Measurements from ENCODE around the gene GFER.
"Not testable (repeated sequence)": the region's sequence is repeated elsewhere in the genome, so short reads cannot be mapped to it uniquely, and the experiment has no call there.

GFER gene
- 4.7 to 17.4 (median 9.9) reads per million in 18 experiments for total RNA-seq

DNA sequence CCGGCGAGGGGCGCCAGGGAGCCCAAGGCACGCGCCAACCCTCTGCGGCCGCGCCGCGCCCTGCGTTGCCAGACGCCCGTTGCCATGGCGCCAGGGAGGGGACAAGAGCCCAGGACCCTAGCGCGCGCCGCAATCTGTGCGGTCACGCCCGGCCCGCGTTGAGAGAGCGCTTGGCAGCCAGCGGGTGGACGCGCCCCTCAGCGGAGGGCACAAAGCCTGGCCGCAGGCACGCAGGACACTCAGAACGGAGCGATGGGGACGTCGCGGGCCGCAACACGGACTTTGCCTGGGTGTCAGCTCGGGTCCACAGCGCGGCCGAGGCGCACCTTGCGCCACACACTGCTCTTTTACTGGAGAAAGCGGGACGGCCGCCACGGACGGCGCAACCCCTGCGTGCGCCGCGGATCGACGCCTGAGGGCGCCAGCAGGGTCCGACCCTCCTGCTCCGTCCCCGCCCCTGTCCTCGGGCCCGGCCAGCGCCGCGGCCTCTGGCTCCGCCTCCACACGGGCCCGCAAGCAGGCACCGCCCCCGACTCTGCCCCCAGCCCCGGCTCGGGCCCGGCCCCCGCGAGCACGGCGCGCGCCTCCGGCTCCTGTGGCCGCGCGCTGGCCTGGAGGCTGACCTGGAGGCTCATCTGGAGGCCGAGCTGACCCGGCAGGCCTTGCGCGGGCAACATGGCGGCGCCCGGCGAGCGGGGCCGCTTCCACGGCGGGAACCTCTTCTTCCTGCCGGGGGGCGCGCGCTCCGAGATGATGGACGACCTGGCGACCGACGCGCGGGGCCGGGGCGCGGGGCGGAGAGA is at the start of gene GFER:
Gene GFER (plus strand): TSS at position 650 of the 803 bp plus-strand sequence. CDS start 26 bp downstream, at position 676.
- DNase-seq = peak; percentile 92 to 95

DNA sequence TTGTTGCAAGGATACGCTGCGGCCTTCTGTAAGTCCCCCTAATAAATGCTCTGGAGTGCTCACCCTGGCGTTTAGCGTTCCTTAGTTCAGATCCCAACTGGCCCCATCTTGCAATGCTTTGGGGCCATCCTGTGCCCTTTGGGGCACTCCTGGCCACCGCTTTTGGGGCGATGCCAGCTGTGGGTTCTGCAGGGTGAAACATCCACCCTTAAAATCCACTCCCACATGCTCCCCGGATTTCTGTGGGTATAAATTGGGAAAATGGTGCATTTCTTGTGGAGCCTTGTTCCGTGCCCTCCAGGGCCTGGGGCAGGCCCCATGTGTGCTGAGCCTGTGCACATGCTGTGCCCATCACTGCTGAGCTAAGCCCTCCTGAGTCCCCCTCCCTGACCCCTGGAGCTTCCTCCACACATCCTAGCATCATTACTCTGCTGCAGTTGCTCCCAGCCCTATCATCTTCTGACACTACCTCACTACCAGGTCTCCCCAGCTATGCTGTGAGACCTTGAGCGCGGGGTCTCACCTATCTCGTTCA is 47.0 kb upstream of the GFER start:
- DNase-seq = no peak

DNA sequence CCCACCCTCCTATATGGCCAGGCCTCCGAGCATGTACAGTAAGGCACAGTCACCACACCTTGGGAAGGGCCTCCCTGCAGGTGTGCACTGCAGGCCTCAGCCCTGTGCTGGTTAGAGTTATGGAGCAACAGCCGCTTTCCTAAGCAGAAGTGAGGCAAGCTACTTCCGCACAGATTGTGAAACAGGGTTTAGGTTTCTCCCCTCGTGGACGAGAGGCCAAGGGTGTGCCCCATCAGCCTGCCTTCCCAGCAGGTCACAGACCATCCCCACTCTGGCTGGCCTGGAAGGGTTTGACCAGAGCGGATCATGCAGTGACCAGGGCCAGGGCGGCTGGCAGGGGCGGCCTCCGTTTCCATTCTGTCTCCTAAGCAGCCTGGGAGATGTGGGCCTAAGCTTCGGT is 45.7 kb upstream of the GFER start:
- DNase-seq = peak; percentile 85 to 87

- no peak for DNase-seq
Observed at GRCh38 chr16:1938910-1939309, 45.1 kb upstream of the GFER start.

DNA sequence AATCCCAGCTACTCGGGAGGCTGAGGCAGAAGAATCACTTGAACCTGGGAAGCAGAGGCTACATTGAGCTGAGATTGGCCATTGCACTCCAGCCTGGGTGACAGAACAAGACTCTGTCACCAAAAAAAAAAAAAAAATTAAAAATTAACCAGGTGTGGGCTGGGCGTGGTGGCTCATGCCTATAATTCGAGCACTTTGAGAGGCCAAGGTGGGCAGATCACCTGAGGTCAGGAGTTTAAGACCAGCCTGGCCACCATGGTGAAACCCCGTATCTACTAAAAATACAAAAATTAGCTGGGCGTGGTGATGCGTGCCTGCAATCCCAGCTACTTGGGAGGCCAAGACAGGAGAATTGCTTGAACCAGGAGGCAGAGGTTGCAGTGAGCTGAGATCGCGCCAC is 44.2 kb upstream of the GFER start:
- not testable (repeated sequence) for DNase-seq

DNA sequence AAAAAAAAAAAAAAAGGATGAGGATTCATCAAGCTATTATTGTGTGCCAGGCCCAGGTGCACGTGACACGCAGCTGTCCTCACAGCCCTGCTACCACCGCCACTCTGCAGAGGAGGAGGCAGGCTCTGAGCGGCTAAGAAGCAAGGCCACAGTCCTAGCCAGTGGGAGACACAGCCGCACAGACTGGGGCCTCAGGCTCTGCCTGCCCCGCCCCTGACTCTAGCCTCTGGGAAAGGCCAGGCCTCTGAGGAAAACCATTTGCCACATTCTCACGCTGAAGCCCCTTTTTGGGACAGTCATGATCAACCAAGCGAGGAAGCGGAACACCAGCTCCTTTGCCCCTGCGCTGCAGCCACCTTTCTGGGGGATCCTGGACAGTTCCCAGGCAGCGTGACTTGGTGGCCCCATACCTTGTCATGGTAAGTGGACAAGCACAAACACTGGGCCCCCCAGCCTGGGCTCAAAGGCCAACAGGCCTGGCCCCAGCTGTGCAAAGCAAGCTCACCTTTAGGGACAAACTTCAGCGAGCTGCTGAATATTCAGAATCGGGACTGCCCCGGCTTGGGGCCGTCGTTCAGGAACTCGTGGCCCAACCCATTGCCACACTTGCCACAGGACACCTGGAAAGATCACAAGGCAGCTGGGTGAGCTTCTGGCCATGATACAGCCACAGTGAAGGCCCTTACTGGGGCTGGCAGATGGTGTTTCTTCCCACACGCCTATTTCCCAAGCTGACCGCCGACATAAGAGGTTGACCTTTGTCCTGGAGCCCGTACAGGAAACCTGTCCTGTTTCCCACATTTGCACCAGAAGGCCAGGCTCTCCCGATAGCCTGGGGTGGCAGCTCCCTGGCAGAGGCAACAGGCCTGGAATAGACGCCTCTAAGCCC is 43.5 kb upstream of the GFER start:
- peak in 1 of 2 donors; percentile 68 for DNase-seq

DNA sequence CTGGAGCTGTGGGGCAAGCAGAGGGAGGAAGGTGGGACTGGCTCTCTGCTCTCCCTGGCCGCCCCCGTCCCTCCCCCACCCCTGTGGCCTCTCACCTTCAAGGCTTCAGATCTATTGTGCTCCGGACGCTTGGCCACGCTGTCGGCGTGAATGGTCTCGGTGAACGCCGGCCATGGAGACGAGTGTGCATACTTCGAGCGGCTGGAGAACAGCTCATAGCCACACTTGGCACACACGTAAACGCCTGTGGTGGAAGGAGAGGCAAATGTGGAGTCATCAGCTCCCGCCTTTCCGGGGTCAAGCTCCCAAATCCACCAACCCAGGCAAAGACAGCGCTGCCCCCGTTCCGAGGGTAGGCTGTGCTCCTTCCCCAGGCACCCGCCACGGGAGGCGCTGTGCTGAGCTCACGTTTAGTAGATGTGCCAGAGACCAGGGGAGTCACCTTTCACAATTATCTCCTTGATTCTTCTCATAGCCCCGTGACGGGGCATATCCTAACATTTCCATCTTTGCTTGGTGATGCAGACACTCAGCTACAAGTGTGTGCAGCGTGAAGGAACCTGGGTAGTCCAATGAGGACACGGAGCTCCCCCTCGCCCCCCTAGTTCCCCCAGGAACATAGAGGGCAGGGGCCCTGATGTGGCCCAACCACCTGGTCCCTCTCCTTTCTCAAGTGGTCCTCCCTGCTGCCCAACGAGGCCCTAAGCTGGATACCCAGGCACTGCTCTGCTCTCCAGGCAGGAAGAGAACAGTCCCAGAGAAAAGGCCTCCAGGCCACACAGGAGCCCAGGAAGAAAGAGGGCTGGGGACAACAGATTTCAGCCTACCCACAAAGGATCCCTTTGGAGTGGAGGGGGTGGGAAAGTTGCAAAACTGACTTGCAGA is 42.6 kb upstream of the GFER start:
- DNase-seq = no peak

GRCh38 chr16:1942047-1942809 is 41.8 kb upstream of the GFER start:
- peak; percentile 67 to 79 for DNase-seq

GRCh38 chr16:1942810-1943726 is 40.9 kb upstream of the GFER start, which contains the start of gene MSRB1:
Gene MSRB1, minus strand, starts transcription at chr16:1943199. Its CDS starts 43 bp downstream, at chr16:1943156.
- DNase-seq = peak; percentile 99 to 100

DNA sequence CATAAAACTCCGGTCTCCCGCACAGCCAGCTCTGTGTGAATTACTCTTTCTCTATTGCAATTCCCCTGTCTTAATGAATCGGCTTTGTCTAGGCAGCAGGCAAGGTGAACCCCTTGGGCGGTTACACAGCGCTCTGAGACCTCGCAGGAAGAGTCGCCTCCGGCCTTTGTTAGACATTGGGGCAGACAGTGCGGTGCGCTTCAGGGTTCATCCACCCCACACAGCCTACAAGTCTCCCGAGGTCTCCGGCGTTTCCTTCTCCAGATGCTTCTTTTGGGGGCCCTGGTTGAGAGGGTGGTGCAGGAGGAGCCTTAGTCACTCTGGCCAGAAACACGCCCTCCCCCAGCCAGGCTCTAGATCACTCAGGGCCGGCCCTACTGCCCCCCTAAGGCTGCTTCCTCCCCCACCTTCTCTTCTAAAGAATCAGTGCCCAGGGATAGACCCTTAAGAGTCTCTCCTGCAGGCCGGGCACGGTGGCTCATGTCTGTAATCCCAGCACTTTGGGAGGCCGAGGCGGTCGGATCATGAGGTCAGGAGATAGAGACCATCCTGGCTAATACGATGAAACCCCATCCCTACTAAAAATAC is 39.3 kb upstream of the GFER start:
- no peak for DNase-seq

DNA sequence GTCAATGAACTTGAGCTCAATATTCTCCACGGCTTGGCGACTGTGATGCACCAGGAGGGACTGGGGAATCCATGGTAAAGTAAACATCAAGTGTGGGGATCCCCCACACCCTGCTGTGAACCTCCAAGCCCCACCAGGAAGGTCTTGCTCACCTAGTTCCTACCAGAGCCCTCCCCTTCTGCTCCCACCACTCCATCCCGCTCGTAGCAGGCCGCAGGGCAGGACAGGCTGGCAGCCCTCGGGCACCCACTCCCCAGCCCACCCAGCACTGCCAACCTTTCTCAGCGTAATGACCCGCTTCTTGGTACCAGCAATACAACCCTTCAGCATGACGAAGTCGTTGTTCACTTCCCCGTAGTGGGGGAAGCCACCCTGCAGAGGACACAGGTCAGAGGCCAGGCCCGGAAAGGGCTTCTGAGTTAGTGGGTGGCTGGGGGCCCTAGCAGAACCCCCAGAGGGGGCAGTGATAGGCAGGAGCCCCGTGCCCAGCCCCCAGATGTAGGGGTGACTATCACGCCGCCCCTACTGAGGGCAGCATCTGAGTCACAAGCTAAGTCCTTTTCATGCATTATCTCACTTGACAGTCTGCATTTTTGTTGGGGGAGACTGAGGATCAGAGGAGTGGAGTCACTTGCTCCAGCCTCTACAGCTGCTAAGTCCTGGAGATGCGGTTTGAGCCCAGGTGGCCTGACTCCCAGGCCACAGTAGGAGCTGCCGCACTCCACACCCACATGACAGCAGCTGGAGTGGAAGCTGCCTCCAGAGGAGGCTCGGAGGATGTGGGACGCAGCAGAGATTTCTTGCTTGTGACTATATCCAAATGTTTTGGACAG is 38.2 kb upstream of the GFER start:
- DNase-seq = no peak

DNA sequence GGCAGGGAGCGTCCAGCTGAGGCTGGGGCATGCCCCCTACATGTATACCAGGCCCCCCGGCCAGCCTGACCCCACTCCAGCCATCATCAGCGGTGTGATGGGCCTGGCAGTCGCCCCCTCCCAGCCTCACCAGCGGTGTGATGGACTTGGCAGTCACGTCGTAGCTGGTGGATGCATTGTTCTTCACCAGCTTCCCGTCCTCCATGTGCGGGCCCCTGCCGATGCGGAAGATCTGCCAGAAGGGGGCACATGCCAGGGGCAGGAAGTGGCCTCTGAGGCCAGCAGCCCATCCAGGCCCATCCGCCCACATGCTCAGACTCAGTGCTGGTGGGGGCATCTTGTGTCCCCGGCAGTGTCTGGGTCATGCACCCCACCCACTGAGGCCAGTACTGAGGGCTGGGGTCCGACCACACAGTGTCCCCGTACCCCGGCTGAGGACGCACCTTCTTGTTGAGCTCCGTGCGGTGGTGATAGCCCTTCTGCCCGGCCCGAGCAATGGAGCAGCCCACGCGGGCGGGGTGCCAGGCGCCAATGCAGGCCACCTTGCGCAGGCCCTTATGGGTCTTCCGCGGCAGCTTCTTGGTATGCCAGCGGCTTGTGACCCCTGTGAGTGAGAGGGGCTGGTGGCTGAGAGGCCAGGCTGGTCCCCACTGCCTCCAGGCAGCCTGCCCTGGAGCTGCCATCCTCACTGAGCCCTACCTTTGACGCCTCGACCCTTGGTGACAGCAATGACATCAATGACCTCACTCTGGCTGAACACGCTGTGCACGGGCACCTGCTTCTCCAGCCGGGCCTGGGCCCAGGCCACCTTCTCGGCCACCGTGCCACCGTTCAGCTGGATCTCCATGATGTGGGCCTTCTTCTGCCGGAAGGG is 37.3 kb upstream of the GFER start:
- DNase-seq = no peak

DNA sequence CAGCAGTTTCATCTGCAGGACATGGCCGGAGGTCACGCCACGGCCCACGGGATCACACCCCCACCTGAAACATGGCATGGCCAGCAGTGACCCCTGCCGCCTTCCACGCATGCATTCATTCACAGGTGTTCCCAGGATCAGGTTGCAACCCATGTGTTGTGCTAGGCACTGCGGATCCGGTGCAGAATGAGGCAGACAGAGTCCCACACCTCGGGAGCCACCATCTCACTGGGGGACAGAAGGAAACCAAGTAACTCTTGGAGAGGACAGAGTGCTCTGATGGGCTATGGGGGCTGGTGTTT is 36.7 kb upstream of the GFER start:
- DNase-seq = no peak

DNA sequence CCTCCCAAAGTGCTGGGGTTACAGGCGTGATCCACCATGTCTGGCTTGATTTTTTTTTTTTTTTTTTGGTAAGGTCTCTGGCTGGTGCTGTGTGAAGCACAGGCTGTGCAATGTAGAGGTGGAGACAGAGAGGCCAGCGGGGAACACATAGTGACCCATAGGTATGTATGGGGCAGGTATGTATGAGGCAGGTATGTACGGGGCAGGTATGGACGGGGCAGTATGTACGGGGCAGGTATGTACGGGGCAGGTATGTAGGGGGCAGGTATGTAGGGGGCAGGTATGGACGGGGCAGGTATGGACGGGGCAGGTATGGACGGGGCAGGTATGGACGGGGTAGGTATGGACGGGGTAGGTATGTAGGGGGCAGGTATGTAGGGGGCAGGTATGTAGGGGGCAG is 34.5 kb upstream of the GFER start:
- no peak for DNase-seq

DNA sequence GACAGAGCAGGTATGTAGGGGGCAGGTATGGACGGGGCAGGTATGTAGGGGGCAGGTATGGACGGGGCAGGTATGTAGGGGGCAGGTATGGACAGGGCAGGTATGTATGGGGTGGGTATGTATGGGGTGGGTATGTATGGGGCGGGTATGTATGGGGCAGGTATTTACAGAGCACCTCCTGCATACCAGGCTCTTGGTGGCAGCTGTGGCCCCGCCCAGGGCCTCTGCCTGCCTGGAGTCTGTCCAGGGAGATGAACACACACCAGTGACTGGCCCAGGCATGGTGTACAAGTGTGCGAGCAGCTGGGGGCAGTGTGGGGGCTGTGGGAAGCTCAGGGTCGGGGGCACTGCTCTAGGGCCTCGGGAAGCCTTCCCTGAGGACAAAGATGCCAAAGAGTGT is 33.9 kb upstream of the GFER start:
- DNase-seq = no peak

GRCh38 chr16:1950559-1950958 is 33.4 kb upstream of the GFER start:
- DNase-seq = no peak

DNA sequence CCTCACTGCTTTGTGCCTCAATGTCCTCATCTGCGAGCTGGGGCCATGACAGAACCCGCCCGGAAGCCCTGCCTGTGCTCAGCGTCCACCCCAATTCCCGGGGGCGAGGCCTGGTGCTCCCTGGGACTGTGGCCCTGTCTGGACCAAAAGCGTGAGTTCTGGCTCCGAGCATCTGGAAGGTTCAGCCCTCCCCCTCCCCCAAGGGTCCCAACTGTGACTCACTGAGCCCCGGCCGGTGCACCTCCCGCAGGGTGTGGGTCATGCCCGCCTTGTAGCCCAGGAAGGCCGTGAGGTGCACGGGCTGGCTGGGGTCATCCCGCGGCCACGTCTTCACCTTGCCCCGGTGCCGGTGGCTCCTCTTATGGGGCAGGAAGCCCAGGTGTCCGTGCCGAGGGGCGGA is 30.3 kb upstream of the GFER start:
- DNase-seq = no peak
